H1 (cell line): ENCODE results near the gene KCNMB1. TPM values are rescaled to one million over a fixed set of nuclear protein-coding genes. Genes with fewer than 3 reads are reported as not detected.

Experiments
- polyA plus RNA-seq, 7 experiments: library from polyadenylated mRNA; depleted of rRNA in 3 of 7; stranded (reverse) in 5 of 7; unstranded in 2 of 7; fragments of >200 nt in 5 of 7; fragments of 200-250 nt in 2 of 7; gene quantifications; 1 replicate in 5 of 7; 2 replicates in 1 of 7; 4 replicates in 1 of 7; pipeline versions ENCODE4 v1.2.1 to v1.2.3, GENCODE V29; 2011 to 2013; ENCODE audit warnings: missing spikeins in 2 of 7, mixed read lengths in 2 of 7
- total RNA-seq: library from RNA; stranded (reverse); fragmentation: NEBNext Ultra II Directional; extraction: Animal tissue kit (Norgen Biotek cat#: 25700); gene quantifications from 2 replicates; pipeline ENCODE4 v1.2.1, GENCODE V29; 2021
- TF ChIP-seq, protein P1 (sequence below): fragments of 300-600 bp; sonication (generic); IDR thresholded peaks from 2 replicates; pipeline ENCODE4 v1.7.1; 2012; ENCODE audit warnings: low read length, moderate library complexity, mild to moderate bottlenecking, inconsistent platforms; ENCODE audit not compliant: insufficient replicate concordance

KCNMB1 gene
- total and polyA plus RNA-seq, 2 of the 8 experiments (the other 6 are each of a cell fraction or from before 2014, with no cell fraction given): 0.08 to 0.19 TPM

DNA sequence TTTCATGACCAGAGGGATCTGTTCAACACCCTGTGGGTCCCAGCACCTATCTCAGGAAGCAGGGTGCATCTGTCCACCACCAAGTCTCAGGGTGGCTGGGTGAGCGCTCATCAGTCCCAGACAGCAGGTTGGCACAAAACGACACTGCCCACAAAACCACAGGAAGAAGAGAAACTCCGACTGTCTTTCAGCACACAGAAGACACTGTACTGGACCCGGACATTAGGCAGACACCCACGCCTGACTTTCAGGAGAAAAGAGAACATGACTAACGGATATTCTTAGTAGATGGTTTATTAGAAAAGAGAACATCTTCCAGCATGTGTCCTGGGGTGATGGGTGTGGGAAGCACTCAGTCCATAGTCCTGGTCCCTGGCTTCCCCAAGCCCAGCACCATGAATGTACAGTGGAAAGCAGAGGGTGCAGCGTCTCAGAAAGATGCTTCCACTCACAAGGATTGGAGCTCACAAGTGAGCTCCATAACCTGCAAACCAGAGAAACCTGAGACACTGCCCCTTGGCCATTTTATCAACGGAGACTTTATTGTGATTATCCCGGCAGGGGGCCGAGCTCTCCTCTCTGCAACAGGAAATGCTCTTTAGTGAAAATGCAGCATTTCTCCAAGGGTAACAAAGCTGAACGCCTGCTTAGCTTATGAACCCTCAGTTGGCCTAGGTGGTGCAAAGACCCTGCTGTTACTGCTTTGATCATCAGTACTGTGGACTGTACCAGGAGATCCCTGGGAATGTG is 55.8 kb downstream of the KCNMB1 start (continued):
- TF ChIP-seq, protein P1, sequence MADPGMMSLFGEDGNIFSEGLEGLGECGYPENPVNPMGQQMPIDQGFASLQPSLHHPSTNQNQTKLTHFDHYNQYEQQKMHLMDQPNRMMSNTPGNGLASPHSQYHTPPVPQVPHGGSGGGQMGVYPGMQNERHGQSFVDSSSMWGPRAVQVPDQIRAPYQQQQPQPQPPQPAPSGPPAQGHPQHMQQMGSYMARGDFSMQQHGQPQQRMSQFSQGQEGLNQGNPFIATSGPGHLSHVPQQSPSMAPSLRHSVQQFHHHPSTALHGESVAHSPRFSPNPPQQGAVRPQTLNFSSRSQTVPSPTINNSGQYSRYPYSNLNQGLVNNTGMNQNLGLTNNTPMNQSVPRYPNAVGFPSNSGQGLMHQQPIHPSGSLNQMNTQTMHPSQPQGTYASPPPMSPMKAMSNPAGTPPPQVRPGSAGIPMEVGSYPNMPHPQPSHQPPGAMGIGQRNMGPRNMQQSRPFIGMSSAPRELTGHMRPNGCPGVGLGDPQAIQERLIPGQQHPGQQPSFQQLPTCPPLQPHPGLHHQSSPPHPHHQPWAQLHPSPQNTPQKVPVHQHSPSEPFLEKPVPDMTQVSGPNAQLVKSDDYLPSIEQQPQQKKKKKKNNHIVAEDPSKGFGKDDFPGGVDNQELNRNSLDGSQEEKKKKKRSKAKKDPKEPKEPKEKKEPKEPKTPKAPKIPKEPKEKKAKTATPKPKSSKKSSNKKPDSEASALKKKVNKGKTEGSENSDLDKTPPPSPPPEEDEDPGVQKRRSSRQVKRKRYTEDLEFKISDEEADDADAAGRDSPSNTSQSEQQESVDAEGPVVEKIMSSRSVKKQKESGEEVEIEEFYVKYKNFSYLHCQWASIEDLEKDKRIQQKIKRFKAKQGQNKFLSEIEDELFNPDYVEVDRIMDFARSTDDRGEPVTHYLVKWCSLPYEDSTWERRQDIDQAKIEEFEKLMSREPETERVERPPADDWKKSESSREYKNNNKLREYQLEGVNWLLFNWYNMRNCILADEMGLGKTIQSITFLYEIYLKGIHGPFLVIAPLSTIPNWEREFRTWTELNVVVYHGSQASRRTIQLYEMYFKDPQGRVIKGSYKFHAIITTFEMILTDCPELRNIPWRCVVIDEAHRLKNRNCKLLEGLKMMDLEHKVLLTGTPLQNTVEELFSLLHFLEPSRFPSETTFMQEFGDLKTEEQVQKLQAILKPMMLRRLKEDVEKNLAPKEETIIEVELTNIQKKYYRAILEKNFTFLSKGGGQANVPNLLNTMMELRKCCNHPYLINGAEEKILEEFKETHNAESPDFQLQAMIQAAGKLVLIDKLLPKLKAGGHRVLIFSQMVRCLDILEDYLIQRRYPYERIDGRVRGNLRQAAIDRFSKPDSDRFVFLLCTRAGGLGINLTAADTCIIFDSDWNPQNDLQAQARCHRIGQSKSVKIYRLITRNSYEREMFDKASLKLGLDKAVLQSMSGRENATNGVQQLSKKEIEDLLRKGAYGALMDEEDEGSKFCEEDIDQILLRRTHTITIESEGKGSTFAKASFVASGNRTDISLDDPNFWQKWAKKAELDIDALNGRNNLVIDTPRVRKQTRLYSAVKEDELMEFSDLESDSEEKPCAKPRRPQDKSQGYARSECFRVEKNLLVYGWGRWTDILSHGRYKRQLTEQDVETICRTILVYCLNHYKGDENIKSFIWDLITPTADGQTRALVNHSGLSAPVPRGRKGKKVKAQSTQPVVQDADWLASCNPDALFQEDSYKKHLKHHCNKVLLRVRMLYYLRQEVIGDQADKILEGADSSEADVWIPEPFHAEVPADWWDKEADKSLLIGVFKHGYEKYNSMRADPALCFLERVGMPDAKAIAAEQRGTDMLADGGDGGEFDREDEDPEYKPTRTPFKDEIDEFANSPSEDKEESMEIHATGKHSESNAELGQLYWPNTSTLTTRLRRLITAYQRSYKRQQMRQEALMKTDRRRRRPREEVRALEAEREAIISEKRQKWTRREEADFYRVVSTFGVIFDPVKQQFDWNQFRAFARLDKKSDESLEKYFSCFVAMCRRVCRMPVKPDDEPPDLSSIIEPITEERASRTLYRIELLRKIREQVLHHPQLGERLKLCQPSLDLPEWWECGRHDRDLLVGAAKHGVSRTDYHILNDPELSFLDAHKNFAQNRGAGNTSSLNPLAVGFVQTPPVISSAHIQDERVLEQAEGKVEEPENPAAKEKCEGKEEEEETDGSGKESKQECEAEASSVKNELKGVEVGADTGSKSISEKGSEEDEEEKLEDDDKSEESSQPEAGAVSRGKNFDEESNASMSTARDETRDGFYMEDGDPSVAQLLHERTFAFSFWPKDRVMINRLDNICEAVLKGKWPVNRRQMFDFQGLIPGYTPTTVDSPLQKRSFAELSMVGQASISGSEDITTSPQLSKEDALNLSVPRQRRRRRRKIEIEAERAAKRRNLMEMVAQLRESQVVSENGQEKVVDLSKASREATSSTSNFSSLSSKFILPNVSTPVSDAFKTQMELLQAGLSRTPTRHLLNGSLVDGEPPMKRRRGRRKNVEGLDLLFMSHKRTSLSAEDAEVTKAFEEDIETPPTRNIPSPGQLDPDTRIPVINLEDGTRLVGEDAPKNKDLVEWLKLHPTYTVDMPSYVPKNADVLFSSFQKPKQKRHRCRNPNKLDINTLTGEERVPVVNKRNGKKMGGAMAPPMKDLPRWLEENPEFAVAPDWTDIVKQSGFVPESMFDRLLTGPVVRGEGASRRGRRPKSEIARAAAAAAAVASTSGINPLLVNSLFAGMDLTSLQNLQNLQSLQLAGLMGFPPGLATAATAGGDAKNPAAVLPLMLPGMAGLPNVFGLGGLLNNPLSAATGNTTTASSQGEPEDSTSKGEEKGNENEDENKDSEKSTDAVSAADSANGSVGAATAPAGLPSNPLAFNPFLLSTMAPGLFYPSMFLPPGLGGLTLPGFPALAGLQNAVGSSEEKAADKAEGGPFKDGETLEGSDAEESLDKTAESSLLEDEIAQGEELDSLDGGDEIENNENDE: no peak
